D721Med (cell line): ENCODE measurements around the gene MYBBP1A.
A peak's percentile ranks its signal among the peaks of the same experiment; 100 is the strongest.
"Not testable (repeated sequence)": the region's sequence is repeated elsewhere in the genome, so short reads cannot be mapped to it uniquely, and the experiment has no call there.

Experiments used
- DNase-seq: peaks from one replicate; pipeline ENCODE4 v3.0.0; 2011; ENCODE audit warnings: low spot score; ENCODE audit not compliant: insufficient read length
- FAIRE-seq: peaks from 2 replicates; lab custom pipeline; 2011; peaks lifted over from hg19 to GRCh38; lab: Jason Lieb, UNC
- CTCF ChIP-seq: IDR thresholded peaks from 2 replicates; pipeline ENCODE4 v1.5.1; 2012; ENCODE audit warnings: mild to moderate bottlenecking, control low read depth; ENCODE audit not compliant: insufficient read depth; ENCODE audit errors: missing control alignments

The MYBBP1A gene

GRCh38 chr17:4583782-4584100 is 28.6 kb upstream of the MYBBP1A start:
- no peak for TF ChIP-seq CTCF
- no peak for FAIRE-seq
- DNase-seq = peak; percentile 68

- DNase-seq (no peak), FAIRE-seq (no peak)
- TF ChIP-seq CTCF = no peak
Observed at GRCh38 chr17:4583206-4583605, 28.0 kb upstream of the MYBBP1A start.

GRCh38 chr17:4582691-4583090 is 27.5 kb upstream of the MYBBP1A start:
- FAIRE-seq (no peak), DNase-seq (no peak)
- TF ChIP-seq CTCF = no peak

GRCh38 chr17:4582101-4582501 is 26.9 kb upstream of the MYBBP1A start:
- TF ChIP-seq CTCF = no peak
- FAIRE-seq (no peak), DNase-seq (no peak)

- DNase-seq (no peak), FAIRE-seq (no peak)
- no peak for TF ChIP-seq CTCF
Observed at GRCh38 chr17:4580291-4580690, 25.1 kb upstream of the MYBBP1A start.

- FAIRE-seq = no peak
- DNase-seq = no peak
- no peak for TF ChIP-seq CTCF
Observed at GRCh38 chr17:4579678-4580077, 24.5 kb upstream of the MYBBP1A start.

- FAIRE-seq, DNase-seq: not testable (repeated sequence)
Observed at GRCh38 chr17:4578349-4578748, 23.2 kb upstream of the MYBBP1A start.

- TF ChIP-seq CTCF = no peak
- DNase-seq = no peak
- FAIRE-seq = no peak
Observed at GRCh38 chr17:4577386-4577993, 22.3 kb upstream of the MYBBP1A start.
